Uterus (tissue), 4 donors: ENCODE measurements around the gene CWF19L1. TPM values are rescaled to one million over a fixed set of nuclear protein-coding genes. Genes with fewer than 3 reads are reported as not detected.

Source experiments
- DNase-seq, 2 donors: peaks; one replicate each; pipeline ENCODE4 v3.0.0-alpha.2; 2019 to 2020
- H3K27ac ChIP-seq, 2 donors: fragments of 200-600 bp; sonication (generic); 1 replicate in 1 of 2; 2 replicates in 1 of 2; pipeline ENCODE4 v1.5.1; 2016 to 2018
- H3K27me3 ChIP-seq, 2 donors: fragments of 200-600 bp; sonication (generic); one replicate each; pipeline ENCODE4 v1.5.1; 2018 to 2019; ENCODE audit warnings: control low read depth in 1 of 2
- H3K36me3 ChIP-seq, 2 donors: fragments of 200-600 bp; sonication (generic); one replicate each; pipeline ENCODE4 v1.5.1; 2019; ENCODE audit warnings: control low read depth in 1 of 2
- H3K4me1 ChIP-seq, 2 donors: fragments of 200-600 bp; sonication (generic); one replicate each; pipeline ENCODE4 v1.5.1; 2018 to 2019; ENCODE audit warnings: control low read depth in 1 of 2
- H3K4me3 ChIP-seq, 2 donors: fragments of 200-600 bp; sonication (generic); 1 replicate in 1 of 2; 2 replicates in 1 of 2; pipeline ENCODE4 v1.5.1; 2018 to 2019; ENCODE audit warnings: mild to moderate bottlenecking in 1 of 2
- H3K9me3 ChIP-seq, 2 donors: fragments of 200-600 bp; sonication (generic); one replicate each; pipeline ENCODE4 v1.5.1; 2019; ENCODE audit warnings: control low read depth in 1 of 2
- CTCF ChIP-seq, 4 experiments: fragments of 200-600 bp in 2 of 4; fragments of 450-650 bp in 2 of 4; sonication (generic) in 2 of 4; IDR thresholded peaks; one replicate each; pipeline ENCODE4 v1.5.1; 2016 to 2019; ENCODE audit warnings: antibody characterized with exemption in 4 of 4, mild to moderate bottlenecking in 2 of 4, moderate library complexity in 1 of 4
- POLR2A ChIP-seq, 2 donors: fragments of 450-650 bp; IDR thresholded peaks; one replicate each; pipeline ENCODE4 v1.6.1; 2016; ENCODE audit warnings: antibody characterized with exemption in 2 of 2, mild to moderate bottlenecking in 1 of 2, moderate library complexity in 1 of 2
- intact Hi-C: fragments of 100-400 bp; cut with DNase I; formaldehyde crosslinking; loops from one replicate; pipeline ENCODE4 v1.15.1; 2023; ENCODE audit warnings: low total_unique reads
- total RNA-seq, 4 donors: library from RNA; depleted of rRNA in 3 of 4; stranded (reverse); fragments of >200 nt in 3 of 4; gene quantifications; one replicate each; pipeline versions ENCODE4 v1.1.0 to v1.2.4, GENCODE V29; 2014 to 2023
- donor health status: DM: yes; HTN: yes; CAD: no.

The CWF19L1 gene
- 10 to 100 TPM in 3 of 4 donors, 1 to 10 TPM in 1; 4.1 to 42.4 (median 29.3) TPM for total RNA-seq

- peaks cover 0 to 5% of the 10 kb centered on the region in 2 donors for H3K4me1 ChIP-seq
- no peaks in the 10 kb centered on the region for H3K36me3 ChIP-seq
- peak in 2 of 4 experiments; percentile 7 to 17 for TF ChIP-seq CTCF (IDR thresholded peaks at IDR 0.05)
- peak; percentile 27 to 48 for TF ChIP-seq POLR2A (IDR thresholded peaks at IDR 0.05)
- H3K9me3 ChIP-seq: no peaks in the 10 kb centered on the region
- H3K27ac ChIP-seq: peak within 1 kb of the TSS; percentile 83 to 87
- H3K4me3 ChIP-seq: peak within 1 kb of the TSS; percentile 87 to 94
- no peaks in the 10 kb centered on the region for H3K27me3 ChIP-seq
- intact Hi-C loops: no loop called here
- DNase-seq: peak; percentile 88
Measured at GRCh38 chr10:100267239-100268104, at the start of gene CWF19L1. Gene CWF19L1, minus strand, starts transcription at chr10:100267638. Its CDS starts 45 bp downstream, at chr10:100267593.

GRCh38 chr10:100315615-100316014 is 48.2 kb upstream of the CWF19L1 start:
- no peak for TF ChIP-seq POLR2A (IDR thresholded peaks at IDR 0.05)
- TF ChIP-seq CTCF (IDR thresholded peaks at IDR 0.05): no peak
- no peaks in the 10 kb centered on the region for H3K9me3 ChIP-seq
- intact Hi-C loops: no loop called here

GRCh38 chr10:100311298-100311697 is 43.9 kb upstream of the CWF19L1 start:
- no peaks in the 10 kb centered on the region for H3K4me1 ChIP-seq
- H3K4me3 ChIP-seq: no peak overlapping the region
- no peaks in the 10 kb centered on the region for H3K36me3 ChIP-seq
- intact Hi-C loops: no loop called here
- no peak for DNase-seq
- H3K27ac ChIP-seq: no peak overlapping the region
- TF ChIP-seq POLR2A (IDR thresholded peaks at IDR 0.05): no peak
- no peak for TF ChIP-seq CTCF (IDR thresholded peaks at IDR 0.05)
- H3K9me3 ChIP-seq: no peaks in the 10 kb centered on the region
- H3K27me3 ChIP-seq: no peaks in the 10 kb centered on the region

More at GRCh38 chr10:100315615-100316014, 48.2 kb upstream of the CWF19L1 start:
- no peaks in the 10 kb centered on the region for H3K27me3 ChIP-seq
- no peak overlapping the region for H3K4me3 ChIP-seq
- H3K4me1 ChIP-seq: no peaks in the 10 kb centered on the region
- DNase-seq: no peak
- H3K36me3 ChIP-seq: no peaks in the 10 kb centered on the region
- no peak overlapping the region for H3K27ac ChIP-seq

GRCh38 chr10:100307684-100308083 is 40.2 kb upstream of the CWF19L1 start:
- no peak for DNase-seq
- H3K4me1 ChIP-seq: no peaks in the 10 kb centered on the region
- H3K27ac ChIP-seq: no peak overlapping the region
- no peaks in the 10 kb centered on the region for H3K27me3 ChIP-seq
- no peak overlapping the region for H3K4me3 ChIP-seq
- intact Hi-C loops: no loop called here
- no peaks in the 10 kb centered on the region for H3K36me3 ChIP-seq
- no peaks in the 10 kb centered on the region for H3K9me3 ChIP-seq
- TF ChIP-seq POLR2A (IDR thresholded peaks at IDR 0.05): no peak
- TF ChIP-seq CTCF (IDR thresholded peaks at IDR 0.05): no peak

GRCh38 chr10:100306861-100307260 is 39.4 kb upstream of the CWF19L1 start:
- Histone ChIP-seq H3K27me3 (no peaks in the 10 kb centered on the region), H3K36me3 (no peaks in the 10 kb centered on the region), H3K4me1 (no peaks in the 10 kb centered on the region), H3K4me3 (no peak overlapping the region), H3K9me3 (no peaks in the 10 kb centered on the region), H3K27ac (no peak overlapping the region)
- TF ChIP-seq CTCF (IDR thresholded peaks at IDR 0.05) (no peak), POLR2A (IDR thresholded peaks at IDR 0.05) (no peak)
- DNase-seq: no peak
- intact Hi-C loops: no loop called here
